Stimulated activated CD4-positive, alpha-beta T cell treated with anti-CD3 and anti-CD28 coated beads, Interleukin-4, amount 100 ng/mL, for 24 hours (primary cell): ENCODE results near the gene VPS37C.
"Not testable (repeated sequence)": the region's sequence is repeated elsewhere in the genome, so short reads cannot be mapped to it uniquely, and the experiment has no call there.

Experiments
- DNase-seq: peaks from one replicate; pipeline ENCODE4 v3.0.0-alpha.2; 2020

VPS37C gene

GRCh38 chr11:61161190-61162091, at the start of gene VPS37C:
Gene VPS37C, minus strand, starts transcription at chr11:61161426. Its CDS starts 22,597 bp downstream, at chr11:61138829.
- peak; percentile 91 for DNase-seq

GRCh38 chr11:61210629-61211028, 49.4 kb upstream of the VPS37C start:
- DNase-seq = not testable (repeated sequence)

GRCh38 chr11:61207636-61208310, 46.5 kb upstream of the VPS37C start:
- DNase-seq = not testable (repeated sequence)

- DNase-seq = not testable (repeated sequence)
Observed at GRCh38 chr11:61204502-61205059, 43.4 kb upstream of the VPS37C start.

- not testable (repeated sequence) for DNase-seq
Observed at GRCh38 chr11:61203873-61204272, 42.6 kb upstream of the VPS37C start.

GRCh38 chr11:61202950-61203746, 41.9 kb upstream of the VPS37C start, which contains the start of gene PGA3:
Gene PGA3, plus strand, starts transcription at chr11:61203515. Its CDS starts 50 bp downstream, at chr11:61203565.
- DNase-seq = not testable (repeated sequence)

GRCh38 chr11:61201476-61201875, 40.2 kb upstream of the VPS37C start:
- DNase-seq = no peak

- DNase-seq = no peak
Observed at GRCh38 chr11:61198948-61199523, 37.8 kb upstream of the VPS37C start.

- no peak for DNase-seq
Observed at GRCh38 chr11:61198361-61198760, 37.1 kb upstream of the VPS37C start.

- no peak for DNase-seq
Observed at GRCh38 chr11:61195719-61196118, 34.5 kb upstream of the VPS37C start.

GRCh38 chr11:61194981-61195695, 33.9 kb upstream of the VPS37C start:
- no peak for DNase-seq

- no peak for DNase-seq
Observed at GRCh38 chr11:61194169-61194671, 33.0 kb upstream of the VPS37C start.

GRCh38 chr11:61193596-61193995, 32.4 kb upstream of the VPS37C start:
- DNase-seq = no peak

- no peak for DNase-seq
Observed at GRCh38 chr11:61189933-61190332, 28.7 kb upstream of the VPS37C start.

- peak; percentile 86 for DNase-seq
Observed at GRCh38 chr11:61187505-61188130, 26.4 kb upstream of the VPS37C start.

GRCh38 chr11:61186504-61186903, 25.3 kb upstream of the VPS37C start:
- no peak for DNase-seq

- DNase-seq = no peak
Observed at GRCh38 chr11:61183645-61184044, 22.4 kb upstream of the VPS37C start.

GRCh38 chr11:61181489-61181888, 20.3 kb upstream of the VPS37C start:
- no peak for DNase-seq

- not testable (repeated sequence) for DNase-seq
Observed at GRCh38 chr11:61180205-61180604, 19.0 kb upstream of the VPS37C start.

- DNase-seq = no peak
Observed at GRCh38 chr11:61176446-61176845, 15.2 kb upstream of the VPS37C start.

GRCh38 chr11:61174949-61175348, 13.7 kb upstream of the VPS37C start:
- DNase-seq = no peak
